ENCODE results near the gene PFKP. TPM values are rescaled to one million over a fixed set of nuclear protein-coding genes. Genes with fewer than 3 reads are reported as not detected.

Gene PFKP
- total RNA-seq, 3 donors from 2014 or later, result 76.1 to 117 (median 100) TPM

DNA sequence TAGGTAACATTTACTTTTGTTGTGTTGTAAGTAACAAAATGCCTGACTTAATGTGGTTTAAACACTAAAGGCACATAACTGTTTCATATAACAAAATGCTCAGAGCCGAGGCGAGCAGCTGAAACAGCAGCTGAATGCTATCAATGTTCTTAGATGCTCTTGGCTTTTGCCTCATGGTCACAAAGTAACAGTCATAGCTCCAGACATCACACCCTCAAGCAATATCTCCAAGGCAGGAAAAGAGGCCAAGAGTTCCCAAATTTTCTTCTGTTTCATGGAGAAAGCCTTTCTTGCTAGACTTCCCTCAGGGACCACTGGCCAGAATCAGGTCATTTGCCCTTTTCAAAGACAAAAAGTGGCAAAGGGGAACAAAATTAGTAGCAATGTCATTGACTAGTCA lies 43.5 kb upstream of the PFKP start:
- TF ChIP-seq, protein P1, sequence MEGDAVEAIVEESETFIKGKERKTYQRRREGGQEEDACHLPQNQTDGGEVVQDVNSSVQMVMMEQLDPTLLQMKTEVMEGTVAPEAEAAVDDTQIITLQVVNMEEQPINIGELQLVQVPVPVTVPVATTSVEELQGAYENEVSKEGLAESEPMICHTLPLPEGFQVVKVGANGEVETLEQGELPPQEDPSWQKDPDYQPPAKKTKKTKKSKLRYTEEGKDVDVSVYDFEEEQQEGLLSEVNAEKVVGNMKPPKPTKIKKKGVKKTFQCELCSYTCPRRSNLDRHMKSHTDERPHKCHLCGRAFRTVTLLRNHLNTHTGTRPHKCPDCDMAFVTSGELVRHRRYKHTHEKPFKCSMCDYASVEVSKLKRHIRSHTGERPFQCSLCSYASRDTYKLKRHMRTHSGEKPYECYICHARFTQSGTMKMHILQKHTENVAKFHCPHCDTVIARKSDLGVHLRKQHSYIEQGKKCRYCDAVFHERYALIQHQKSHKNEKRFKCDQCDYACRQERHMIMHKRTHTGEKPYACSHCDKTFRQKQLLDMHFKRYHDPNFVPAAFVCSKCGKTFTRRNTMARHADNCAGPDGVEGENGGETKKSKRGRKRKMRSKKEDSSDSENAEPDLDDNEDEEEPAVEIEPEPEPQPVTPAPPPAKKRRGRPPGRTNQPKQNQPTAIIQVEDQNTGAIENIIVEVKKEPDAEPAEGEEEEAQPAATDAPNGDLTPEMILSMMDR (IDR thresholded peaks at IDR 0.05), result no peak
- DNase-seq (no peak), ATAC-seq (no peak)
- H3K4me3 ChIP-seq, result no peak overlapping the region
- no peaks in the 10 kb centered on the region for H3K36me3 ChIP-seq (ENCODE audit: low read depth)
- H3K4me1 ChIP-seq (ENCODE audit: low read depth), result no peaks in the 10 kb centered on the region
- intact Hi-C loops (cut with DNase I, micrococcal nuclease), result no loop called here
- H3K9me3 ChIP-seq, result no peaks in the 10 kb centered on the region

DNA sequence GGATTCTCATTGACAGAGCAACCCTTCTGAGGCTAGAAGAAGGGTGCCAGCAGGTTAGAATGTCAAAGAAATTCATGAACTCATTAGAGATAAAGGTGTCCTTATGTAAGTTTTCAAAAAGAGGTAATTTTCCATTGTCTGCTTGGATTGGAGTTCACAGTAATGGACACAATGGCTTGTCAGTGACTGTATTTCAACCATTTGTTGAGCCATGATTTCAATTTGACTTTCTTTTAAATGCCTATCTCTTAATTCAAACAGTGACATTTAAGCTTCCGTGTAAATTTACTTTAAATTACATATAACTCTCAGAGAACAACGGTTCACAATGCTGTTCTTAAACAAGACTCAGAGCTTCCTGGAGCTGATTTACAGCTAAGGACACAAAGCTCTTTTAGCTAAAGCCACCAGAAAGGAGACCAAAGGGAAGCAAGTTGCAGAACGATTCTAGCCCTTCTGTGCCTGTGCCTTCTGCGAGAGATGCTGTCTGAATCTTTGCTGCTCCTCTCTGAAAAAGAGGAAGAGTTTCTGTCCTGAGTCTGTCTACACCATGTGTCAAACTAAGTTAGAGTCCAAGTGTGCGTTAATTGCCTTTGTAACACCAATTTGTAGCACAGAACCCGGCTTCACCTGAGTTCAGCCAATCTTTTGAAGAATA lies 42.2 kb upstream of the PFKP start:
- ATAC-seq, result no peak
- H3K36me3 ChIP-seq (ENCODE audit: low read depth), result no peaks in the 10 kb centered on the region
- no peak overlapping the region for H3K4me3 ChIP-seq
- intact Hi-C loops (cut with DNase I, micrococcal nuclease), result no loop called here
- H3K4me1 ChIP-seq (ENCODE audit: low read depth), result no peaks in the 10 kb centered on the region
- no peaks in the 10 kb centered on the region for H3K9me3 ChIP-seq
- TF ChIP-seq, protein P1 (IDR thresholded peaks at IDR 0.05), result no peak
- no peak for DNase-seq

DNA sequence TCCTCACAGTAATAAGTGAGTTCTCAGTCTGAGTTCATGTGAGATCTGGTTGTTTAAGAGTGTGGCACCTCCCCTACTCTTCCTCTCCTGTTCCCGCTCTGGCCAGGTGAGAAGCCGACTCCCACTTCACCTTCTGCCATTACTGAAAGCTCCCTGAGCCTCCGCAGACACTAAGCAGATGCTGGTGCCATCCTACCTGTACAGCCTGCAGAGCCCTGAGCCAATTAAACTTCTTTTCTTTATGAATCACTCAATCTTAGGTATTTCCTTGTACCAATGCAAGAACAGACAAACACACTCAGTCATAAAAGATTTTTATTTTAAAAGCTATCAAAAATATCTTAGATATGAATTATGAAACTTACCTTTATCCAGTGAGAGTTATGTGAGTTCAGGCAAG lies 39.5 kb upstream of the PFKP start:
- DNase-seq, result no peak
- Histone ChIP-seq H3K4me1 (ENCODE audit: low read depth) (no peaks in the 10 kb centered on the region), H3K36me3 (ENCODE audit: low read depth) (no peaks in the 10 kb centered on the region), H3K4me3 (no peak overlapping the region), H3K9me3 (no peaks in the 10 kb centered on the region)
- no peak for ATAC-seq
- TF ChIP-seq, protein P1 (IDR thresholded peaks at IDR 0.05), result no peak
- intact Hi-C loops (cut with DNase I, micrococcal nuclease), result no loop called here

DNA sequence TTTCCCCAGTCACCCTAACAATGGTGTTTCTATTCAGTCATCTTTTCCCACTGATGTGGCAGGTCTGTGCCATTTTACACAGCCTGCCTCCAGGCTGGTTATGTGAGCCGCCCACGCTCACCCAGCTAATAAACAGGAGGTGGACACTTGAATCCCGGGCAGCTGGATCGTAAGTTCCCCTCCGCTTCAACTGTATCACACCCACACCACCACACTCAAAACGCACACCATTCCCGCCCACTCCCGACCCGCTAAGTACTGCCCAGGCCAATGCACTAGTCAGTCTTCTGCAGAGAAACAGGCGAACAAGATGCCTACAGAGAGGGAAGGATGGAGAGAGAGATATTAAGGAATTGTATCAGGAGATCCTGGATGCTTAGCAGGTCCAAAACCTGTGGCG lies 38.9 kb upstream of the PFKP start:
- no peaks in the 10 kb centered on the region for H3K36me3 ChIP-seq (ENCODE audit: low read depth)
- intact Hi-C loops (cut with DNase I, micrococcal nuclease), result no loop called here
- H3K4me1 ChIP-seq (ENCODE audit: low read depth), result no peaks in the 10 kb centered on the region
- DNase-seq (no peak), ATAC-seq (no peak)
- TF ChIP-seq, protein P1 (IDR thresholded peaks at IDR 0.05), result no peak
- H3K4me3 ChIP-seq, result no peak overlapping the region
- H3K9me3 ChIP-seq, result no peaks in the 10 kb centered on the region

DNA sequence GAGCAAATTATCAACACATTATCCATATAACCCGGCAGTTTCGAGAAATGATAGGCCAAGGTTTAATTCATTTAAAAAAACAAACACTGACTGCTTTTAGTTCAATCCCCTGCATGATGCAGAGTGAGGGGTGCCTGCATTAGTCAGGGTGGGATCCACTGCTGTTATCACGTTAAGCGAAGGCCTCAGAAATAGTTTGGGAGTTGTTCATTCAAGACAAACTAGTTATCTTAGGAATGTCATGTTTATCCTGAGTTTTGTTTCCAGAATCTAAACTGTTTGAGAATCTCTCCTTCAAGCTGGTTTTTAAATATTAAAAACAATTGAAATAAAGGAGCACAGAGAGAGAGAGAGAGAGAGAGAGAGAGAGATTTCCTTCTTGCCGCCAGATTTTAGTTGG lies 36.6 kb upstream of the PFKP start:
- no peaks in the 10 kb centered on the region for H3K4me1 ChIP-seq (ENCODE audit: low read depth)
- TF ChIP-seq, protein P1 (IDR thresholded peaks at IDR 0.05), result no peak
- ATAC-seq, result no peak
- H3K9me3 ChIP-seq, result no peaks in the 10 kb centered on the region
- H3K4me3 ChIP-seq, result no peak overlapping the region
- no peaks in the 10 kb centered on the region for H3K36me3 ChIP-seq (ENCODE audit: low read depth)
- intact Hi-C loops (cut with DNase I, micrococcal nuclease), result no loop called here
- DNase-seq, result no peak

DNA sequence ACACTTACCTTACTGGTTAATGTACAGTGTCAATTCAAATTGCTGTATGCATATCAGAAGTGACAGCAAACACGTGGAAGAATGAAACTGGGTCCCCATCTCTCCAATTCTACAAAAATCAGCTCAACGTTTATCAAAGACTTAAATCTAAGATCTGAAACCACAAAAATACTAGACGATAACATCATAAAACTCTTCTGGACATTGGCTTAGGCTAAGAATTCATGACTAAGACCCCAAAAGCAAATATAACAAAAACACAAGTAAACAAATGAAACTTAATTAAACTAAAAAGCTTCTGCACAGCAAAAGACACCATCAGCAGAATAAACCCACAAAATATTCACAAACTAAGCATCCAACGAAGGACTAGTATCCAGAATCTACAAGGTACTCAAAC lies 35.9 kb upstream of the PFKP start:
- no peak overlapping the region for H3K4me3 ChIP-seq
- H3K36me3 ChIP-seq (ENCODE audit: low read depth), result no peaks in the 10 kb centered on the region
- intact Hi-C loops (cut with DNase I, micrococcal nuclease), result no loop called here
- H3K4me1 ChIP-seq (ENCODE audit: low read depth), result no peaks in the 10 kb centered on the region
- no peak for DNase-seq
- no peak for ATAC-seq
- TF ChIP-seq, protein P1 (IDR thresholded peaks at IDR 0.05), result no peak
- no peaks in the 10 kb centered on the region for H3K9me3 ChIP-seq
